Pancreas (tissue), 10 donors: ENCODE measurements around the gene PIM3. TPM values are rescaled to one million over a fixed set of nuclear protein-coding genes. Genes with fewer than 3 reads are reported as not detected.
A peak's percentile ranks its signal among the peaks of the same experiment; 100 is the strongest.

Source experiments
- ATAC-seq, 4 donors: fragments of 200-7000 bp; cut with Tn5 transposase; one replicate each; pipeline versions ENCODE4 v1.8.0 to v1.9.1; 2020; ENCODE audit warnings: mild to moderate bottlenecking in 4 of 4, moderate library complexity in 4 of 4
- DNase-seq, 6 donors: peaks; one replicate each; pipeline ENCODE4 v3.0.0-alpha.2; 2020
- FAIRE-seq: peaks from 2 replicates; lab custom pipeline; 2012; peaks lifted over from hg19 to GRCh38; lab: Jason Lieb, UNC
- H3K27ac ChIP-seq, 4 donors: fragments of 200-600 bp; sonication (generic); 1 replicate in 3 of 4; 2 replicates in 1 of 4; pipeline versions ENCODE4 v1.5.0 to v1.8.0; 2020
- H3K27me3 ChIP-seq, 4 donors: fragments of 200-600 bp; one replicate each; pipeline ENCODE4 v1.8.0; 2021
- H3K36me3 ChIP-seq, 3 donors: fragments of 200-600 bp; sonication (generic) in 1 of 3; one replicate each; pipeline versions ENCODE4 v1.5.0 to v1.8.0; 2020 to 2021
- H3K4me1 ChIP-seq, 3 donors: fragments of 200-600 bp; one replicate each; pipeline ENCODE4 v1.8.0; 2021
- H3K4me3 ChIP-seq, 4 donors: fragments of 200-600 bp; sonication (generic) in 2 of 4; one replicate each; pipeline versions ENCODE4 v1.5.0 to v1.8.0; 2020 to 2021
- H3K9me3 ChIP-seq, 4 donors: fragments of 200-600 bp; one replicate each; pipeline ENCODE4 v1.8.0; 2021
- CTCF ChIP-seq, 4 donors: fragments of 200-600 bp; sonication (generic) in 3 of 4; IDR thresholded peaks; one replicate each; pipeline versions ENCODE4 v1.5.0 to v1.8.0; 2021; ENCODE audit warnings: antibody characterized with exemption in 4 of 4
- WGBS, 2 donors: extraction: QIAGEN DNeasy Blood & Tissue Kit; methylation state at CpG; one replicate each; pipeline ENCODE4 v1.1.7; 2013; 5-methylcytosine and 5-hydroxymethylcytosine counted together
- intact Hi-C, 3 donors: fragments of 100-400 bp; cut with DNase I; formaldehyde crosslinking; loops; one replicate each; pipeline versions ENCODE4 v1.11.1 to v1.14.2; 2022
- polyA plus RNA-seq, 2 donors: library from polyadenylated mRNA; stranded (reverse); fragments of 200-250 nt; gene quantifications; one replicate each; pipeline ENCODE4 v1.2.3, GENCODE V29; 2013
- total RNA-seq, 6 donors: library from RNA; stranded (reverse); fragmentation: NEBNext Ultra II Directional in 4 of 6; extraction: Animal tissue kit (Norgen Biotek cat#: 25700) in 4 of 6; gene quantifications; one replicate each; pipeline versions ENCODE4 v1.2.1 to v1.2.4, GENCODE V29; 2021 to 2023
- donor health status: healthy with polysubstance abuse.
- donor health status: DM: no; HTN: no; CAD: no; lungs with moderate emphysema.
- donor health status: DM: no; HTN: no; CAD: no.
- donor health status: control.
- donor health status: control.
- donor health status: Bipolar disorder and iron deficiency.
- donor health status: DM: yes; HTN: yes; CAD: no.
- donor health status: DM: no; HTN: no; CAD: no.
- donor health status: DM: no; HTN: no; CAD: no.
- donor health status: DM: yes; HTN: yes; CAD: no.

The PIM3 gene
- total and polyA plus RNA-seq, 8 donors: 25.8 to 90.1 (median 39.9) TPM

- ATAC-seq (peak in 1 of 4 donors; percentile 6), DNase-seq (peak; percentile 49 to 89 (median 70)), FAIRE-seq (no peak)
- TF ChIP-seq CTCF (IDR thresholded peaks at IDR 0.05): no peak
- Histone ChIP-seq H3K27me3 (no peaks in the 10 kb centered on the region), H3K4me3 (peak overlapping the region; percentile 91 to 98 (median 95)), H3K27ac (peak overlapping the region; percentile 67 to 95 (median 90)), H3K36me3 (peaks cover 0 to 19% (median 17%) of the 10 kb centered on the region in 3 donors), H3K9me3 (no peaks in the 10 kb centered on the region), H3K4me1 (peaks cover 16 to 39% (median 18%) of the 10 kb centered on the region in 3 donors)
- intact Hi-C loops: no loop called here
- WGBS, 2 donors: 1 to 5% methylated on average over 27 to 84 of the region's 84 CpGs
Measured at GRCh38 chr22:49961005-49961600, 531 bp downstream of the PIM3 start.

GRCh38 chr22:49961601-49962011, 1.0 kb downstream of the PIM3 start:
- Histone ChIP-seq H3K27ac (peak overlapping the region; percentile 67 to 95 (median 90)), H3K27me3 (no peaks in the 10 kb centered on the region), H3K36me3 (peaks cover 0 to 19% (median 17%) of the 10 kb centered on the region in 3 donors), H3K4me1 (peaks cover 16 to 43% (median 18%) of the 10 kb centered on the region in 3 donors), H3K4me3 (peak overlapping the region; percentile 91 to 98 (median 95)), H3K9me3 (no peaks in the 10 kb centered on the region)
- FAIRE-seq (no peak), ATAC-seq (no peak), DNase-seq (peak in 5 of 6 donors; percentile 33 to 87 (median 69))
- intact Hi-C loops: no loop called here
- 5 to 7% methylated on average over 48 to 49 of the region's 49 CpGs for WGBS, 2 donors
- no peak for TF ChIP-seq CTCF (IDR thresholded peaks at IDR 0.05)

GRCh38 chr22:49962012-49962750, 1.6 kb downstream of the PIM3 start:
- WGBS, 2 donors: 13 to 24% methylated on average over 25 to 70 of the region's 70 CpGs

GRCh38 chr22:49962751-49963646, 2.4 kb downstream of the PIM3 start:
- peaks cover 0 to 19% (median 17%) of the 10 kb centered on the region in 3 donors for H3K36me3 ChIP-seq
- FAIRE-seq: no peak
- ATAC-seq: no peak
- 74 to 75% methylated on average over 57 to 63 of the region's 63 CpGs for WGBS, 2 donors
- TF ChIP-seq CTCF (IDR thresholded peaks at IDR 0.05): no peak
- H3K4me3 ChIP-seq: peak overlapping the region; percentile 91 to 98 (median 95)
- H3K9me3 ChIP-seq: no peaks in the 10 kb centered on the region
- H3K27ac ChIP-seq: peak overlapping the region; percentile 55 to 95 (median 72)
- intact Hi-C loops: no loop called here
- no peaks in the 10 kb centered on the region for H3K27me3 ChIP-seq
- peaks cover 16 to 51% (median 18%) of the 10 kb centered on the region in 3 donors for H3K4me1 ChIP-seq
- peak; percentile 50 to 86 (median 65) for DNase-seq

More at GRCh38 chr22:49962012-49962750, 1.6 kb downstream of the PIM3 start:
- H3K9me3 ChIP-seq: no peaks in the 10 kb centered on the region
- peaks cover 16 to 49% (median 18%) of the 10 kb centered on the region in 3 donors for H3K4me1 ChIP-seq
- H3K36me3 ChIP-seq: peaks cover 0 to 19% (median 17%) of the 10 kb centered on the region in 3 donors
- TF ChIP-seq CTCF (IDR thresholded peaks at IDR 0.05): no peak
- intact Hi-C loops: no loop called here
- ATAC-seq (peak; percentile 20 to 57 (median 48)), DNase-seq (peak; percentile 86 to 93 (median 88)), FAIRE-seq (no peak)
- no peaks in the 10 kb centered on the region for H3K27me3 ChIP-seq
- peak overlapping the region; percentile 91 to 98 (median 95) for H3K4me3 ChIP-seq
- peak overlapping the region; percentile 67 to 95 (median 90) for H3K27ac ChIP-seq
